ENCODE data around the gene C5AR2.

DNA sequence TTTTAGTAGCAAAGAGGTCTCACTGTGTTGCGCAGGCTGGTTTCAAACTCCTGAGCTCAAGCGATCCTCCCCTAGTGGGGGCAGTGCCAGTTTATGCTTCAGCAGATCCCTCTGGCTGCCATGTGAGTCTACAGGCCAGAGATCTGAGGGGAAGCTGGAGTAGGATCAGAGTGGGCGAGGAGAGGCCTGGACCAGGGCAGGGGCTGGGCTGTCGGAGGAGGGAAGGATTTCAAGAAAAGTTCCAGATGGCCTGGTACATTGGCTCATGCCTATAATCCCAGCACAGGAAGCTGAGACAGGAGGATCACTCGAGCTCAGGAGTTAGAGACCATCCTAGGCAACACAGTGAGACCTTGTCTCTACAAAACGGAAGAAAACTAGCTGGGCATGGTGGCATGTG is 27.0 kb downstream of the C5AR2 start:
- TF ChIP-seq, protein P1, sequence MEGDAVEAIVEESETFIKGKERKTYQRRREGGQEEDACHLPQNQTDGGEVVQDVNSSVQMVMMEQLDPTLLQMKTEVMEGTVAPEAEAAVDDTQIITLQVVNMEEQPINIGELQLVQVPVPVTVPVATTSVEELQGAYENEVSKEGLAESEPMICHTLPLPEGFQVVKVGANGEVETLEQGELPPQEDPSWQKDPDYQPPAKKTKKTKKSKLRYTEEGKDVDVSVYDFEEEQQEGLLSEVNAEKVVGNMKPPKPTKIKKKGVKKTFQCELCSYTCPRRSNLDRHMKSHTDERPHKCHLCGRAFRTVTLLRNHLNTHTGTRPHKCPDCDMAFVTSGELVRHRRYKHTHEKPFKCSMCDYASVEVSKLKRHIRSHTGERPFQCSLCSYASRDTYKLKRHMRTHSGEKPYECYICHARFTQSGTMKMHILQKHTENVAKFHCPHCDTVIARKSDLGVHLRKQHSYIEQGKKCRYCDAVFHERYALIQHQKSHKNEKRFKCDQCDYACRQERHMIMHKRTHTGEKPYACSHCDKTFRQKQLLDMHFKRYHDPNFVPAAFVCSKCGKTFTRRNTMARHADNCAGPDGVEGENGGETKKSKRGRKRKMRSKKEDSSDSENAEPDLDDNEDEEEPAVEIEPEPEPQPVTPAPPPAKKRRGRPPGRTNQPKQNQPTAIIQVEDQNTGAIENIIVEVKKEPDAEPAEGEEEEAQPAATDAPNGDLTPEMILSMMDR (conservative IDR thresholded peaks at IDR 0.05; ENCODE audit: low read depth, low read length), result no peak
- no peak for TF ChIP-seq EZH2 (IDR thresholded peaks at IDR 0.05; ENCODE audit: borderline replicate concordance, low read depth, low read length, poor library complexity, severe bottlenecking)

Measured in A673 (cell line).